OCI-M1 (cell line): ENCODE measurements around the gene DCUN1D5.

Experiments used
- DNase-seq: peaks from one replicate; lab custom pipeline; 2025; lab: John Stamatoyannopoulos, UW

DCUN1D5 gene

DNA sequence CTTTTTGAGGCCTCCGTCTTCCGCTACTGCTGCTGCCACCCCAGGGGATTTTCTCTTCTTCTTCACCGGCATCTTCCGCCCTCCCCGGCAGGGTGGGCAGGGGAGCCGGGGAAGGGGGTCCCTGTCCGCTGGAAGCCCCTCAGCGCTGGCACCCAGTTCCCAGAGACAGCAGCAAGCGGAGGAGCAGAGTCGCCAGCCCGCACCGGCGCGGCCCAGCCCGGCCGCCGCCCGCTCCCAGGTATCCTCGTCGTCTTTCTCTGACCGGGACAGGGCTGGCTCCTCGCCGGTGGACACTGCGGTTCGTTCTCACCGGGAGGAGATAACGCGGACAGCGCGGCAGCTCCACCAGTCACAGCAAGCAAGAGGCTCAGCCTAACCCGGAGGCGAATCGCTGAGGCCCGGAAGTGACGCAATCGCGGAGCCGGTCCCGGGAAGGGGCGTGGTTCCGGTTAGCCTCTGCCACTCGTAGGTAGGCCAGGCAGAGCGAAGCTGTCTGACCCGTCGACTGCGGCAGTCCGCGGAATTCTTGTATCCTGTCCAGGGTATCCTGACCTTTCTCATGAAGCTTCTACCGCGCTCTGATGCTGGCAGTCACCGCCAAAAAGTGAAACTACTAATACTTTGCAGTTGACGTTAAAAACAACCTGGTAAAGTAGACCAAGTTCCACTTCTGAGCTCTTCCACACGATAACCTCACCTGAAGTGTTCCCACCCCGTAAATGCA is at the start of gene DCUN1D5:
DCUN1D5 (minus strand) TSS at position 360 of the 724 bp plus-strand sequence; CDS start at position 72, 288 bp downstream.
- DNase-seq, result peak; percentile 92

- no peak for DNase-seq
Measured at GRCh38 chr11:103125462-103125861, 33.5 kb upstream of the DCUN1D5 start.

DNA sequence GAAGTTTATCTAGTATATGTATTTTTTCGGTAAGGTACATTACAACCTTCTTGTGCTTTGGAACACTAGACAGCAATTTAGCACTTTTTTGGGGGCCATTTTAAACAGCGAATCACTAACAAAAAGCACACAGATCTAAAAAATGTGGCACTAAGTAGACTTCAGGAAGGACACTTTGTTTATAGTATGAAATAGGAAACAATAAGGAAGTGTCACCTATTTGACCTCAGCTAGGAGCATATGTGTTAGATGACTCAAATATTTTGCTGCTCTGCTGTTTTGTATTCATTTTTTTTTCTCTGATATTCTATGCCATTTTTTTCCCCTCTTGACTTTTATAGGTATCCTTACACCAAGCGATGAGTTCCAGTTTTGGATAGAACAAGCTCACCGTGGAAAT is 22.9 kb upstream of the DCUN1D5 start:
- no peak for DNase-seq

GRCh38 chr11:103112364-103112763 is 20.4 kb upstream of the DCUN1D5 start:
- peak; percentile 19 for DNase-seq

DNA sequence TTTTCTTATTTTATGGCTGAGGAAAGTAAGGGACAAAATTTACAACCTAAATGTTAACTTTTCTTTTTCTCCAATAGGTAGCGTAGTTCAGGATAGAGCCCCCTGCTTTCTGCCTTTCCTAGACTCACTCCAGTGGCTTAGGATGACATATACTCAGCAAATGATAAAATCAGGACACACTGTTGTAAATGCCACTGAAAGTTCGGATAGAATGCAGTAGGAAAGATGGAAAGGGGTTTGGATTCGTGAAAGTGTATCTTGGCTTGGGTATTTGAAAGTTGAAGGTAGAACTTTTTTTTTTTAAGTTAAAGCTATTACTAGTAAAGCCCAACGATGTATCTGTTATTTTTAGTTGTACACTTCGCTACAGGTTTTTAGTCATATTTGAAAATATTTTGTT is 19.4 kb upstream of the DCUN1D5 start:
- no peak for DNase-seq

GRCh38 chr11:103110391-103110790 is 18.4 kb upstream of the DCUN1D5 start:
- peak; percentile 7 for DNase-seq

GRCh38 chr11:103109818-103110388 is 17.9 kb upstream of the DCUN1D5 start:
- no peak for DNase-seq

DNA sequence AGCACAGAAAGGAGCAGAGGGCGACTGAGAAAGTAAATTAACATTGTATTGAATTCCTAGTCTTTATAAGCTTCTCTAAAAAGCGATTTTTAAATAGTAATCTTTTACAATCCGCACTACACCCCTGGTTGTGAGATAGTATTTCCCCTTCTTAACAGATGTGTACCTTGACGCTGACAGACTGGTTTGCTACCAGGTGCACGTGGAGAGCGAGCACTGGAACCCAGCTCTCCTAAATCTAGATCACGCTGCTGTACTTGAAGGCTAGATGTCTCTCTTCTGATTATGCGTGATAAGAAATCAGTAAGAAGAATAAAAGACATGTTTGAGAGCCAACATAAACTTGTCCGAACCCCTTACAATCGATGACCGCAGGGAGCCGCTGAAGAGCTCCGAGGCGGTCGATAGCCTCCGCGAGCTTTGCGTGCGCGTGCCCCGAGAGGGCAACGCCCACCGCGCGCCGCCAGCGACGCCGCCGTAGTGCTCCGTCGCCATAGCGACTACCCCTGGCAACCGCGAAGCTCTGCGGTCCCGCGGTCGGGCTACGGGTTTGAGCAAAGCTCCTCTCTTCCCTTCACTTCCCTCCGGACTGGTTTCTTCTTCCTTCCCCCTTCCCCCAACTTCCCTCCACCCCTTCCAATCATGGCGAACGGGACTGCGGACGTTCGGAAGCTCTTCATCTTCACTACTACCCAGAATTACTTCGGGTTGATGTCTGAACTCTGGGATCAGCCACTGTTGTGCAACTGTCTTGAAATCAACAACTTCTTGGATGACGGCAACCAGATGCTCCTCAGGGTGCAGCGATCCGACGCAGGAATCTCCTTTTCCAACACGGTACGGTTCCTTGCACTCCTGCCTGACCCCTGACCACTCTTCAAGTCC is 17.2 kb upstream of the DCUN1D5 start, which contains the start of gene DYNC2H1:
DYNC2H1 (plus strand) TSS at position 494 of the 885 bp plus-strand sequence; CDS start at position 643, 149 bp downstream.
- DNase-seq, result peak; percentile 88

GRCh38 chr11:103097279-103097678 is 5.3 kb upstream of the DCUN1D5 start:
- no peak for DNase-seq

GRCh38 chr11:103091064-103091800 is 728 bp downstream of the DCUN1D5 start:
- DNase-seq, result peak; percentile 64

DNA sequence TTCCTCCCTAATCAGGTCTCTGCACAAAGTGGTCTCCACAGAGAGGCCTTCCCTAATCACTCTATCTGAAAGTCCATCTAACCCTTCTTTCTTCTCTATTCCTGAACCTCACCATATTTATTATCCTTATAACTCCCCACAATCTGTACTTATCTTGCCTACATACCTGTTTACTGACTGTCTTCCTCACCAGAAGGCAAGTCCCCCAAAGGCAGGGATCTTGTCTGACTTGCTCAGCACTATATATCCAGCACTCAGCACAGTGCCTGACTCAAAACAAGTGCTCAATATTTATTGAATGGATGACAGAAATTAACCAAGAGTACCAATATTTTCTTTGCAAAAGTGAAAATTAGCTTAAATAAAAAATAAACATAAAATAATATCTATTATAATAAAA is 5.5 kb downstream of the DCUN1D5 start:
- DNase-seq, result no peak

DNA sequence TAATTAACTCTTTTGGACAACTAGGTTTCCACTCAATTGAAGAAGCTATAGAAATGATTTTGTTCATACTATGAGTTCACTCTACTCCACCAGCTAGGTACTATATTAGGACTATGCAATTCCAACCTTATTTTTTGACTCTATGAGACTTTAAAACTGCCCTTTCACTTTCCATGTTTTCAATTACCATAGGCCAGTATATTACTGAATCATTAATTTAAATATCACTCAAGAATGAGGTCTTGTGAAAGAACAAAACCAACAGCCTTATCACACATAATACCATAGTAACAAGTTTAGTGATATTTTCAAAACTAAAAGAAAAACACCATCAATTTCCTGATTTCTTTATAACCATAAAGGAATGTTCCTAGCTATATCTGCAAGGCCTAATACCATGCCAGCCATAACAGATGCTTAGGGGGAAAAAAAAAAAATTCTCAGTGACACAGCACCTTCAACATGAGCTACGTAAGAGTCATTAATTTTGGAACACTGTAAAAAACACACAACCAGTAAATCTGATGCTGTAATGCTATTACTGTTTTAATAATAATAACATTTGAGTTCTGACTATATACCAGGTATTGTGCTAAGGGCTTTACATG is 6.1 kb downstream of the DCUN1D5 start:
- DNase-seq, result no peak

GRCh38 chr11:103079833-103080232 is 12.1 kb downstream of the DCUN1D5 start:
- DNase-seq, result no peak

- no peak for DNase-seq
Measured at GRCh38 chr11:103078710-103079109, 13.2 kb downstream of the DCUN1D5 start.

DNA sequence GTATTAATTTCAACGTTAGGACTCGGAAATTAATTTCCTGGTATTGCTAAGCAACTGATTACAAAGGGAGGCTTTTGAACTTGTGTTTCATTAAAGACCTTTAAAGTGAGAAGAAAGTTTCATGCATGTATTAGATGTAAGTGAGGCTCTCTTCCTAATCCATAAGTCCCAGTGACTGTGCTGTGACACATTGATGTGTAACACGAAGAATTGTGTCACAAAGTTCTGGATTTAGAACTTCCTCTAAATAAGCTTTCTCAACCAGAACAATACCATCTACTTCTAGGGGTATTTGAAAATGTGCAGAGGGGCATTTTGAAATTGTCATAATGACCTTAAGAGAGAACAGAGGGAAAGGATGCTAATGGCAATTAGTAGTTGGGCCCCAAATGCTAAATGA is 14.4 kb downstream of the DCUN1D5 start:
- DNase-seq, result no peak

DNA sequence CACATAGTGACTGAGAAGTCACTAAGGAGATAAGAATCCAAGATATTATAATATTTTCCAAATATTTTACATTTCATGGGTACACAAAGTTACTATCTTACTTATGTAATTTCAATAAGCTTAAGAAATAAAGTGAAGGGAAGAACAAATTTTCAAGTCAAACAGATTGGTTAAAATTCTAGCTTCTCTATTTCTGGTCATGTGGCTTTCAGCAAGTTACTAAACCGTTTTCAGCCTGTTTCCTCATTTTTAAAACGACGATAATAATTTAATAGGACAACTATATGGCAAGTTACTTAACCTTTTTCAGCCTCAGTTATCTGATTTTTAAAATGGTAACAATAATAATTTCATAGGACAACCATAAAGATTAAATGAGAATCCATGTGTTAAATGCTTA is 15.6 kb downstream of the DCUN1D5 start:
- DNase-seq, result no peak

GRCh38 chr11:103071008-103071407 is 21.0 kb downstream of the DCUN1D5 start:
- DNase-seq, result no peak

- peak; percentile 6 for DNase-seq
Measured at GRCh38 chr11:103070142-103070541, 21.8 kb downstream of the DCUN1D5 start.

GRCh38 chr11:103069367-103069766 is 22.6 kb downstream of the DCUN1D5 start:
- no peak for DNase-seq

GRCh38 chr11:103067118-103067517 is 24.8 kb downstream of the DCUN1D5 start:
- DNase-seq, result no peak

DNA sequence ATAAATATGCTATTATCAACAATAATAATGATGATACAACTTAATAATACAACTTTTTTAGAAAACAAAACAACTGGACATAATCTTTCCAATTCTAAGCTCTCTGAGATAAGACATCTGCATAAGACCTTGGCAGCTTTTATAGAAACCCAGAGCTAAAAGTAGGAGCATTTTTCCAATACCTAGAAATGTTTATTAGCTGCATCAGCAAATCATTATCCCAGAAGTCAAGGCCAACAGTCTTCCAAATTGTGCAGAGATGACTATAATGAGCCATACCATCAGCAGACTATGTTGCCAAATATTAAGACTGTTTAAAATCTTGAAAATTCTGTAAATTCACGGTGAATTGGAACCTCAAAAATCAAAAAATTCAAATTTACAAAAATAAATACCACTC is 30.3 kb downstream of the DCUN1D5 start:
- DNase-seq, result no peak
